ENCODE measurements around the gene SLC16A5.

DNA sequence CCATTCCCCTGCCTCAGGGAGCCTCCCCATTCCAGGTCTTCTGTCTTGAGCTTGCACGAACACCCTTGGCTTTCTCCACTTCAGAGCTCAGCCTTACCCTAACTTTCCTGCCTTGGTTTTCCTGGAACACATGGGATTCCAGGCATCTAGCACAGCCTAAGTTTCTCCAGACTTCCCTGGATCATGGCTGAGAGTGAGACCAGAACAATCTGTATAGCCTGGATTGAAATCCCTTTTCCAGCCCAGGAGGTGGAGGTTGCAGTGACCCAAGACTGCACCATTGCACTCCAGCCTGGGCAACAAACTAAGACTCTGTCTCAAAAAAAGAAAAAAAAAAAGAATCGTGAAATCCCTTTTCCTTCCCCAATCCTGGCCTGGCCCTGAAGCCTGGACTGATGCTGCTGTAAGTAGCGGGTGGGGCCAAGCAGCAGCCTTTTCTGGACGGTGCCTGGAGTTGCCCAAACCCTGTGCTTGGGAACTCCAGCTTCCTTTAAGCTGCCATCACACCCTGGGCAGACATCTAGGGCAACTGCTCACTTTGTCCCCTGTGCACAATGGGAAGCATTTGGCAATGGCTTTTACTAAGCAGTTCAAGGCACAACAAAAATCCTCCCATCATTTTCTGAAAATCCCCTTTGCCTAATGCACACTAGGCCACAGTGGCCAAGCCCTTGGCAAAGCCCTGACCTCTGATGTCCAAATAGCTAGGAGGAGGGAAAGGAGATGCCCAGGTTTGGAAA is 12.0 kb upstream of the SLC16A5 start:
- TF ChIP-seq, protein P1, sequence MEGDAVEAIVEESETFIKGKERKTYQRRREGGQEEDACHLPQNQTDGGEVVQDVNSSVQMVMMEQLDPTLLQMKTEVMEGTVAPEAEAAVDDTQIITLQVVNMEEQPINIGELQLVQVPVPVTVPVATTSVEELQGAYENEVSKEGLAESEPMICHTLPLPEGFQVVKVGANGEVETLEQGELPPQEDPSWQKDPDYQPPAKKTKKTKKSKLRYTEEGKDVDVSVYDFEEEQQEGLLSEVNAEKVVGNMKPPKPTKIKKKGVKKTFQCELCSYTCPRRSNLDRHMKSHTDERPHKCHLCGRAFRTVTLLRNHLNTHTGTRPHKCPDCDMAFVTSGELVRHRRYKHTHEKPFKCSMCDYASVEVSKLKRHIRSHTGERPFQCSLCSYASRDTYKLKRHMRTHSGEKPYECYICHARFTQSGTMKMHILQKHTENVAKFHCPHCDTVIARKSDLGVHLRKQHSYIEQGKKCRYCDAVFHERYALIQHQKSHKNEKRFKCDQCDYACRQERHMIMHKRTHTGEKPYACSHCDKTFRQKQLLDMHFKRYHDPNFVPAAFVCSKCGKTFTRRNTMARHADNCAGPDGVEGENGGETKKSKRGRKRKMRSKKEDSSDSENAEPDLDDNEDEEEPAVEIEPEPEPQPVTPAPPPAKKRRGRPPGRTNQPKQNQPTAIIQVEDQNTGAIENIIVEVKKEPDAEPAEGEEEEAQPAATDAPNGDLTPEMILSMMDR (IDR thresholded peaks at IDR 0.05), result no peak
- TF ChIP-seq POLR2A (IDR thresholded peaks at IDR 0.05) (no peak), POLR2AphosphoS5 (IDR thresholded peaks at IDR 0.05) (no peak), EP300 (IDR thresholded peaks at IDR 0.05) (no peak)

Measured in gastroesophageal sphincter (tissue), 3 donors.